Rectal smooth muscle tissue (tissue), 1 donor: Measurements from ENCODE around the gene B4GALT1.

Experiments
- H3K27ac ChIP-seq: one replicate; pipeline ENCODE4 v1.7.0; 2013; ENCODE audit warnings: low read depth, low read length, inconsistent platforms
- H3K27me3 ChIP-seq: one replicate; pipeline ENCODE4 v1.7.0; 2013; ENCODE audit warnings: low read length; ENCODE audit not compliant: control insufficient read depth, insufficient read depth
- H3K36me3 ChIP-seq: one replicate; pipeline ENCODE4 v1.7.0; 2013; ENCODE audit warnings: low read length; ENCODE audit not compliant: control insufficient read depth, insufficient read depth
- H3K4me1 ChIP-seq: one replicate; pipeline ENCODE4 v1.7.0; 2013; ENCODE audit warnings: low read length; ENCODE audit not compliant: control insufficient read depth, insufficient read depth
- H3K4me3 ChIP-seq: one replicate; pipeline ENCODE4 v1.7.0; 2013; ENCODE audit warnings: low read length
- H3K9ac ChIP-seq: one replicate; pipeline ENCODE4 v1.7.0; 2013; ENCODE audit warnings: low read length

Gene B4GALT1

DNA sequence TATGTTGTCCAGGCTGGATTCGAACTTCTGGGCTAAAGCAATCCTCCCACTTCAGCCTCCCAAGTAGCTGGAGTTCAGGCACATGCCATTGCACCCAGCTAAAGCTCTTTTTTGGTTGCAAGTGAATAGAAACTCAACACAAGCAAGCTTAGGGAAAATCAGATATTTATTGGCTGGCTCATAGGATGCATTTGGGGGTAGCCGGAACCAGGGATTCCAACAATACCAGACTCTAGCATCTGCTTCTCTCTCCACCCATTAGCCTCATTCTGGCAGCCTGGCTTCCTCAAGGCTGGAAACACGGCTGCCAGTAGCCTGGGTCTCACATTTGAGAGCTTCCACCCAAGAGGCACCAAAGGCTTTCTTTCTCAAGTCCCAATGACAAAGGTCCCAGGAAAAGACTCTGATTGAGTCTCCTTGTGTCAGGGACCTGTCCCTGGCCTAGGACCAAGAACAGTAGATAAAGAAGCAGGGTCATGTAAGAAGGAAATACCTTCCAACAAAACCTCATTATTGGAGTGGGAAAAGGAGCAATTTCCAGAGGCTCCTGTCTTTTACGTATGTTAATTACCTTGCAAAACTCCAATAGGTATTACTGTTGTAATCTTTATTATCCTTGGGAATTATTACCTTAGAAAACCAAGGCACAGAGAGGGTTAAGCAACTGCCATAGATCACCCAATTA is 23.0 kb upstream of the B4GALT1 start:
- no peak overlapping the region for H3K27ac ChIP-seq

DNA sequence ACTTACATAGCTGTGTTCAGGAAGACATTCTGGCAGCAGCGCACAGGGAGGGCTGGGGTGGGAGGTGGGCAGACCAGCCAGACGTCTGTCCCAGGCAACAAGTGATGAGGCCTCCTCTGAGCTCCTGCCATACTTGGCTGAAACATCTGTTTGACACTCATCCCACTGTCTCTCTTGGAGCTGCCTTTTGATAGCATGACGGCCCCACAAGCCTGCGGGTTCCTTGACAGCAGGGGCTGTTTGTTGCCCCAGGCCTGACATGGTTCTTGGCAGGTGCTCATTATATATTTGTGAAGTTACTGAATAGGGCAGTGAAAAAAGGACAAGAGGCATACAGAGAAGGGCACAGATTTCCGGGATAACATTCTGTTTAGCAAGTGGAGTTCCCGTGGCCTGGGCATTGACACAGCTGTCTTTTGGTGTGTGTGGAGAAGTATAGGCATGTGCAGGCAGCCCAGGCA is 22.2 kb upstream of the B4GALT1 start:
- Histone ChIP-seq H3K36me3 (no peaks in the 10 kb centered on the region), H3K4me1 (peaks cover 28% of the 10 kb centered on the region), H3K27ac (no peak overlapping the region), H3K9ac (no peak overlapping the region), H3K4me3 (no peak overlapping the region), H3K27me3 (no peaks in the 10 kb centered on the region)

More for the DNA sequence above, 23.0 kb upstream of the B4GALT1 start:
- H3K27me3 ChIP-seq, result no peaks in the 10 kb centered on the region
- H3K36me3 ChIP-seq, result no peaks in the 10 kb centered on the region
- H3K4me3 ChIP-seq, result no peak overlapping the region
- H3K9ac ChIP-seq, result no peak overlapping the region
- peaks cover 28% of the 10 kb centered on the region for H3K4me1 ChIP-seq

- no peak overlapping the region for H3K27ac ChIP-seq
- H3K4me1 ChIP-seq, result peaks cover 28% of the 10 kb centered on the region
- H3K27me3 ChIP-seq, result no peaks in the 10 kb centered on the region
Measured at GRCh38 chr9:33188711-33189110, 21.6 kb upstream of the B4GALT1 start.

GRCh38 chr9:33187519-33188218 is 20.5 kb upstream of the B4GALT1 start:
- H3K27ac ChIP-seq, result peak overlapping the region; percentile 28
- no peak overlapping the region for H3K4me3 ChIP-seq
- peaks cover 22% of the 10 kb centered on the region for H3K4me1 ChIP-seq
- H3K9ac ChIP-seq, result no peak overlapping the region
- H3K27me3 ChIP-seq, result no peaks in the 10 kb centered on the region
- H3K36me3 ChIP-seq, result no peaks in the 10 kb centered on the region

More at GRCh38 chr9:33188711-33189110, 21.6 kb upstream of the B4GALT1 start:
- Histone ChIP-seq H3K4me3 (no peak overlapping the region), H3K36me3 (no peaks in the 10 kb centered on the region), H3K9ac (no peak overlapping the region)

GRCh38 chr9:33186457-33187168 is 19.5 kb upstream of the B4GALT1 start:
- peaks cover 20% of the 10 kb centered on the region for H3K4me1 ChIP-seq
- H3K36me3 ChIP-seq, result no peaks in the 10 kb centered on the region
- H3K27ac ChIP-seq, result no peak overlapping the region
- no peak overlapping the region for H3K9ac ChIP-seq
- H3K4me3 ChIP-seq, result no peak overlapping the region
- H3K27me3 ChIP-seq, result no peaks in the 10 kb centered on the region

DNA sequence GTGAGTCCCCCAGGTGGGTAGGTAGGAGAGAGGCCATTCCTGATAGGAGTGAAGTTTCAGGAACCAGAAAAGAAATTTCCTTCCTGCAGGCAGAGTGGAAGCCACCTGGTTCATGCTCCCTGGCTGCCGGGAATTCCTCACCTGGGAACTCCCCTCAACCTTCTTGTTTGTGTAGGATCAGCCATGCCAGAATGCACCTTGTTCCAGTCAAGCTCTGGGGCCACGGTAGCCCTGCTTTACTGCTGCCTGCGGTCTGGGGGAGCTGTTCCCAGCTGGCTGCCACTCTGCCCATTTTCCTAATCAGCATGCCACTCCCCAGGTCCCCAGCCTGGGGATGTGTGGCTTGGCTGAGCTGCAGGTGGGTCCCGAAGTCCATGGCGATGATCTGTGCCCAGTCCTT is 18.7 kb upstream of the B4GALT1 start:
- Histone ChIP-seq H3K4me3 (no peak overlapping the region), H3K4me1 (peaks cover 20% of the 10 kb centered on the region), H3K36me3 (no peaks in the 10 kb centered on the region), H3K27me3 (no peaks in the 10 kb centered on the region), H3K9ac (no peak overlapping the region), H3K27ac (no peak overlapping the region)

- H3K27me3 ChIP-seq, result no peaks in the 10 kb centered on the region
Measured at GRCh38 chr9:33185406-33185805, 18.3 kb upstream of the B4GALT1 start.

DNA sequence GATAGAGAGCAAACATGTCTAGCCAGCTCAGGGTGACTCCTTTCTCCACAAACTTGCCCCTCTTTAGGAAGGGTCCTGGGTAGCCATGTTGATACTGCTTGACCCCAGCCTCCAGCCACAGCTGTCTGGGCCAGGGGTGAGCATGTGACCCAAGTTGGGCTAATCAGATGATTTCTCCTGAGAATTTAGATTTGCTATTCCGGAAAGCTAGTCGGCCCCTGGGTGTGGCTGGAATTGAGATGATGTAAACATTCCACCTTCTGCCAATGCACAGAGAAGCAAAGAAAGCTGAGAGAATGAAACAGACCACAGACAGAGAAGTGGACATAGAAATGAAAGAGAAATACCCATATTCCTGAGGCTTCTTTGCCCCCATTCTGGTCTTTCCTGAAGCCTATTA is 17.8 kb upstream of the B4GALT1 start:
- Histone ChIP-seq H3K36me3 (no peaks in the 10 kb centered on the region), H3K27ac (no peak overlapping the region), H3K27me3 (no peaks in the 10 kb centered on the region), H3K4me1 (peaks cover 20% of the 10 kb centered on the region), H3K4me3 (no peak overlapping the region), H3K9ac (no peak overlapping the region)

More at GRCh38 chr9:33185406-33185805, 18.3 kb upstream of the B4GALT1 start:
- Histone ChIP-seq H3K36me3 (no peaks in the 10 kb centered on the region), H3K9ac (no peak overlapping the region), H3K4me3 (no peak overlapping the region), H3K4me1 (peaks cover 20% of the 10 kb centered on the region), H3K27ac (no peak overlapping the region)

DNA sequence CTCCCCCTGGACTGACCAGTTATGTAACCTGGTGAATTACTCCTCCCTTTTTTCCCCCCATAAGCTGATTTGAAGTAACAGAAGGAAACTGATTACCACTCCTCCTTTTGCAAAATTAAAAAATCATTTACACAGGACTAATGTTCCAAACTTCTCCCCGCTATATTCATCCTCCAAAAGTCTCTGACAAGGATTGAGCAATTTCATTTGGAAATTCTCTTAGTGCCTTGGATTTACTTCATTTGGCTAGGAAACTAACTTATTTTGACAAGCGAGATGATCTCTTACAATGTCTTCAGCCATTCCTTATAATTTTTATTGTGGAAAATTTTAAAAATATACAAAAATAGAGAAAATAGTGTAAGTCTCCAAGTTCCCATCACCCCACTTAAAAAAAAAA is 15.4 kb upstream of the B4GALT1 start:
- H3K27ac ChIP-seq, result no peak overlapping the region
- H3K4me1 ChIP-seq, result peaks cover 14% of the 10 kb centered on the region
- H3K9ac ChIP-seq, result no peak overlapping the region
- no peaks in the 10 kb centered on the region for H3K36me3 ChIP-seq
- H3K27me3 ChIP-seq, result no peaks in the 10 kb centered on the region
- no peak overlapping the region for H3K4me3 ChIP-seq

DNA sequence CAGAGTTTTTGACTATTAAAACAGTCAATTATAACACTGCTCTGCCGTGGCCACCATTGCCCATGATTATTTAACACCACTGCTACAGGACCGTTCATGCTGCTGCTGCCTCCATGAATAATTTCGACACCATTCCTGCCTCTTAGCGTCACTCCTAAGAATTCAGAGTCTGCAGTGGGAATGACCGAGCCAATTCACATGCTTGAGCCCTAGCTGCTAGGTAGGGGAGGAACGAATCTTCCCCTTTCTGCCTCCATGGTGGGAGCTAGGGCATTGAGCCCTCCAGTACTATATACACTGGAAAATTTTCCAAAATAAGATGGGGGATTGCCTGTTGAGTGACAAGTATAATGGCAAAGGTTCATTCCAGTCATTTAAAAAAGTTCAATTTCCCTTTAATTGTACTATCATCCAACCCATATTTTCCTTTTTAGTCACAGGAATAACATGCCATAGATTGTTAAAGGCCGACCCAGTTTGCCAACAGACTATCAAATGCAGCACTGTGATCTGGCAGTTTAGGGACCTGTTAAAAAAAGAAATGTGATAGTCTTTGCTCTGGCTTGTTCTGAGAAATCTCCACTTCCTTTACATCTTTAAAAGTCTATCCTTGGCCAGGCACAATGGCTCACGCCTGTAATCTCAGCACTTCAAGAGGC is 13.5 kb upstream of the B4GALT1 start:
- H3K4me1 ChIP-seq, result no peaks in the 10 kb centered on the region
- no peaks in the 10 kb centered on the region for H3K36me3 ChIP-seq
- no peak overlapping the region for H3K9ac ChIP-seq
- H3K27ac ChIP-seq, result no peak overlapping the region
- no peaks in the 10 kb centered on the region for H3K27me3 ChIP-seq
- H3K4me3 ChIP-seq, result no peak overlapping the region

GRCh38 chr9:33178972-33179697 is 12.0 kb upstream of the B4GALT1 start:
- Histone ChIP-seq H3K27ac (no peak overlapping the region), H3K9ac (no peak overlapping the region), H3K4me3 (no peak overlapping the region)

More at GRCh38 chr9:33178972-33179697, 12.0 kb upstream of the B4GALT1 start:
- no peaks in the 10 kb centered on the region for H3K36me3 ChIP-seq
- no peaks in the 10 kb centered on the region for H3K27me3 ChIP-seq
- no peaks in the 10 kb centered on the region for H3K4me1 ChIP-seq
